HG03159 (cell line): ENCODE data around the gene SRSF12.
A peak's percentile ranks its signal among the peaks of the same experiment; 100 is the strongest.

Experiments used
- ATAC-seq: cut with Tn5 transposase; IDR thresholded peaks from one replicate; pipeline ENCODE4 v1.9.1; 2021; ENCODE audit warnings: mild to moderate bottlenecking, moderate library complexity; ENCODE audit not compliant: unreplicated experiment

SRSF12 gene

GRCh38 chr6:89117211-89118108, at the start of gene SRSF12:
SRSF12 (minus strand) TSS chr6:89118071; CDS start chr6:89117887, 184 bp downstream.
- ATAC-seq = peak; percentile 87

- no peak for ATAC-seq
Measured at GRCh38 chr6:89162047-89162371, 44.1 kb upstream of the SRSF12 start.

- no peak for ATAC-seq
Measured at GRCh38 chr6:89161326-89162046, 43.6 kb upstream of the SRSF12 start.

- ATAC-seq = no peak
Measured at GRCh38 chr6:89160331-89161092, 42.6 kb upstream of the SRSF12 start.

- no peak for ATAC-seq
Measured at GRCh38 chr6:89154131-89154530, 36.3 kb upstream of the SRSF12 start.

GRCh38 chr6:89148016-89148750, 30.3 kb upstream of the SRSF12 start:
- ATAC-seq = no peak

- ATAC-seq = peak; percentile 36
Measured at GRCh38 chr6:89146718-89147700, 29.1 kb upstream of the SRSF12 start.

GRCh38 chr6:89145956-89146717, 28.3 kb upstream of the SRSF12 start, which contains the start of gene PM20D2:
PM20D2 (plus strand) TSS chr6:89146055; CDS start chr6:89146145, 90 bp downstream.
- peak; percentile 59 for ATAC-seq

GRCh38 chr6:89145091-89145955, 27.5 kb upstream of the SRSF12 start:
- peak; percentile 60 for ATAC-seq

- ATAC-seq = no peak
Measured at GRCh38 chr6:89144354-89144906, 26.6 kb upstream of the SRSF12 start.

- no peak for ATAC-seq
Measured at GRCh38 chr6:89140347-89141156, 22.7 kb upstream of the SRSF12 start.

- no peak for ATAC-seq
Measured at GRCh38 chr6:89139509-89140346, 21.9 kb upstream of the SRSF12 start.

- ATAC-seq = no peak
Measured at GRCh38 chr6:89138173-89138572, 20.3 kb upstream of the SRSF12 start.

- no peak for ATAC-seq
Measured at GRCh38 chr6:89134723-89135122, 16.9 kb upstream of the SRSF12 start.

GRCh38 chr6:89133981-89134380, 16.1 kb upstream of the SRSF12 start:
- no peak for ATAC-seq

GRCh38 chr6:89132057-89132456, 14.2 kb upstream of the SRSF12 start:
- no peak for ATAC-seq
